ENCODE measurements around the gene LSM7. TPM values are rescaled to one million over a fixed set of nuclear protein-coding genes. Genes with fewer than 3 reads are reported as not detected.

The LSM7 gene
- total RNA-seq, 1 donor from 2014 or later: 97.4 TPM

- TF ChIP-seq CTCF (IDR thresholded peaks at IDR 0.05; ENCODE audit: insufficient read depth, low read length, severe bottlenecking): no peak
- Histone ChIP-seq H3K36me3 (ENCODE audit: control insufficient read depth, insufficient read depth, low read length) (peaks cover 8% of the 10 kb centered on the region), H3K27me3 (ENCODE audit: control insufficient read depth, insufficient read depth, low read length) (no peaks in the 10 kb centered on the region), H3K4me3 (ENCODE audit: low read depth, low read length) (peak overlapping the region; percentile 88)
- DNase-seq (ENCODE audit: low read depth): no peak
- no peak for FAIRE-seq
These were observed 1.1 kb upstream of the LSM7 start for GRCh38 chr19:2329501-2329916.

- FAIRE-seq: no peak
These were observed 728 bp upstream of the LSM7 start for GRCh38 chr19:2329149-2329478.

GRCh38 chr19:2327773-2328400, 499 bp downstream of the LSM7 start:
- no peaks in the 10 kb centered on the region for H3K27me3 ChIP-seq (ENCODE audit: control insufficient read depth, insufficient read depth, low read length)
- peak; percentile 95 for DNase-seq (ENCODE audit: low read depth)
- FAIRE-seq: peak; percentile 40
- TF ChIP-seq CTCF (IDR thresholded peaks at IDR 0.05; ENCODE audit: insufficient read depth, low read length, severe bottlenecking): no peak
- peaks cover 13% of the 10 kb centered on the region for H3K36me3 ChIP-seq (ENCODE audit: control insufficient read depth, insufficient read depth, low read length)
- H3K4me3 ChIP-seq (ENCODE audit: low read depth, low read length): peak overlapping the region; percentile 88

More at GRCh38 chr19:2329149-2329478, 728 bp upstream of the LSM7 start:
- no peaks in the 10 kb centered on the region for H3K27me3 ChIP-seq (ENCODE audit: control insufficient read depth, insufficient read depth, low read length)
- peaks cover 11% of the 10 kb centered on the region for H3K36me3 ChIP-seq (ENCODE audit: control insufficient read depth, insufficient read depth, low read length)
- no peak for TF ChIP-seq CTCF (IDR thresholded peaks at IDR 0.05; ENCODE audit: insufficient read depth, low read length, severe bottlenecking)
- H3K4me3 ChIP-seq (ENCODE audit: low read depth, low read length): peak overlapping the region; percentile 88
- DNase-seq (ENCODE audit: low read depth): no peak

GRCh38 chr19:2326699-2327360, 1.6 kb downstream of the LSM7 start:
- Histone ChIP-seq H3K4me3 (ENCODE audit: low read depth, low read length) (no peak overlapping the region), H3K36me3 (ENCODE audit: control insufficient read depth, insufficient read depth, low read length) (peaks cover 15% of the 10 kb centered on the region), H3K27me3 (ENCODE audit: control insufficient read depth, insufficient read depth, low read length) (no peaks in the 10 kb centered on the region)
- DNase-seq (ENCODE audit: low read depth) (no peak), FAIRE-seq (no peak)
- TF ChIP-seq CTCF (IDR thresholded peaks at IDR 0.05; ENCODE audit: insufficient read depth, low read length, severe bottlenecking): no peak

- no peak for FAIRE-seq
- no peak overlapping the region for H3K4me3 ChIP-seq (ENCODE audit: low read depth, low read length)
- H3K36me3 ChIP-seq (ENCODE audit: control insufficient read depth, insufficient read depth, low read length): peaks cover 15% of the 10 kb centered on the region
- TF ChIP-seq CTCF (IDR thresholded peaks at IDR 0.05; ENCODE audit: insufficient read depth, low read length, severe bottlenecking): no peak
- no peak for DNase-seq (ENCODE audit: low read depth)
- no peaks in the 10 kb centered on the region for H3K27me3 ChIP-seq (ENCODE audit: control insufficient read depth, insufficient read depth, low read length)
These were observed 2.9 kb downstream of the LSM7 start for GRCh38 chr19:2325281-2326046.
